ENCODE data around the gene ACSF3. TPM values are rescaled to one million over a fixed set of nuclear protein-coding genes. Genes with fewer than 3 reads are reported as not detected.
"Not testable (repeated sequence)": the region's sequence is repeated elsewhere in the genome, so short reads cannot be mapped to it uniquely, and the experiment has no call there.

Gene ACSF3
- total RNA-seq, 4 donors from 2014 or later, result 94.6 to 120 (median 108) TPM

GRCh38 chr16:89184677-89184932 lies 91.0 kb downstream of the ACSF3 start:
- H3K36me3 ChIP-seq, result no peaks in the 10 kb centered on the region
- no peak overlapping the region for H3K27ac ChIP-seq
- H3K27me3 ChIP-seq, result no peaks in the 10 kb centered on the region
- no peak for TF ChIP-seq CTCF (IDR thresholded peaks at IDR 0.05)
- no peak overlapping the region for H3K4me3 ChIP-seq
- H3K4me1 ChIP-seq, result no peaks in the 10 kb centered on the region
- no peak for DNase-seq
- H3K9me3 ChIP-seq, result no peaks in the 10 kb centered on the region

GRCh38 chr16:89184933-89185794 lies 91.5 kb downstream of the ACSF3 start:
- H3K4me3 ChIP-seq, result no peak overlapping the region
- no peaks in the 10 kb centered on the region for H3K36me3 ChIP-seq
- DNase-seq, result no peak
- H3K27ac ChIP-seq, result no peak overlapping the region
- H3K27me3 ChIP-seq, result no peaks in the 10 kb centered on the region
- H3K9me3 ChIP-seq, result no peaks in the 10 kb centered on the region
- no peak for TF ChIP-seq CTCF (IDR thresholded peaks at IDR 0.05)
- TF ChIP-seq POLR2A (IDR thresholded peaks at IDR 0.05), result no peak
- H3K4me1 ChIP-seq, result no peaks in the 10 kb centered on the region

- H3K4me1 ChIP-seq, H3K27me3 ChIP-seq, H3K36me3 ChIP-seq, H3K27ac ChIP-seq, H3K9me3 ChIP-seq, H3K4me3 ChIP-seq, DNase-seq: not testable (repeated sequence)
Measured at GRCh38 chr16:89185887-89186592, 92.4 kb downstream of the ACSF3 start.

GRCh38 chr16:89186593-89187031 lies 93.0 kb downstream of the ACSF3 start:
- not testable (repeated sequence) for H3K4me3 ChIP-seq, H3K27ac ChIP-seq, H3K27me3 ChIP-seq, H3K9me3 ChIP-seq, H3K36me3 ChIP-seq, DNase-seq, H3K4me1 ChIP-seq

GRCh38 chr16:89187032-89187769 lies 93.5 kb downstream of the ACSF3 start:
- no peak overlapping the region for H3K27ac ChIP-seq

More at GRCh38 chr16:89187032-89187769, 93.5 kb downstream of the ACSF3 start:
- Histone ChIP-seq H3K36me3 (no peaks in the 10 kb centered on the region), H3K9me3 (no peaks in the 10 kb centered on the region), H3K27me3 (no peaks in the 10 kb centered on the region), H3K4me1 (peaks cover 0 to 9% (median 2%) of the 10 kb centered on the region in 4 donors), H3K4me3 (no peak overlapping the region)
- TF ChIP-seq CTCF (IDR thresholded peaks at IDR 0.05) (no peak), POLR2A (IDR thresholded peaks at IDR 0.05) (no peak)
- DNase-seq, result no peak
